DMS153 treated with DMSO at 0.1 percent for 48 hours (cell line): ENCODE data around the gene SLC2A13.

Experiments
- DNase-seq: peaks from one replicate; lab custom pipeline; 2025; ENCODE audit not compliant: unreplicated experiment; lab: John Stamatoyannopoulos, UW

Gene SLC2A13

GRCh38 chr12:40001406-40001805, 104.5 kb downstream of the SLC2A13 start:
- no peak for DNase-seq

- no peak for DNase-seq
These were observed 105.0 kb downstream of the SLC2A13 start for GRCh38 chr12:40000884-40001283.

- no peak for DNase-seq
These were observed 112.6 kb downstream of the SLC2A13 start for GRCh38 chr12:39993268-39993667.

GRCh38 chr12:39990122-39991101, 115.5 kb downstream of the SLC2A13 start:
- DNase-seq: no peak

- no peak for DNase-seq
These were observed 116.4 kb downstream of the SLC2A13 start for GRCh38 chr12:39989501-39989900.

- no peak for DNase-seq
These were observed 117.3 kb downstream of the SLC2A13 start for GRCh38 chr12:39988574-39988973.

GRCh38 chr12:39986674-39987073, 119.2 kb downstream of the SLC2A13 start:
- no peak for DNase-seq

- DNase-seq: no peak
These were observed 121.2 kb downstream of the SLC2A13 start for GRCh38 chr12:39984670-39985069.

GRCh38 chr12:39975374-39975918, 130.4 kb downstream of the SLC2A13 start:
- DNase-seq: no peak

- no peak for DNase-seq
These were observed 133.8 kb downstream of the SLC2A13 start for GRCh38 chr12:39972119-39972518.

- no peak for DNase-seq
These were observed 134.5 kb downstream of the SLC2A13 start for GRCh38 chr12:39971348-39971747.

GRCh38 chr12:39966721-39967120, 139.2 kb downstream of the SLC2A13 start:
- DNase-seq: no peak

- no peak for DNase-seq
These were observed 139.6 kb downstream of the SLC2A13 start for GRCh38 chr12:39966256-39966655.

GRCh38 chr12:39959467-39959866, 146.4 kb downstream of the SLC2A13 start:
- DNase-seq: no peak

GRCh38 chr12:39959031-39959430, 146.8 kb downstream of the SLC2A13 start:
- DNase-seq: no peak

GRCh38 chr12:39958377-39958776, 147.5 kb downstream of the SLC2A13 start:
- DNase-seq: no peak

- DNase-seq: no peak
These were observed 149.2 kb downstream of the SLC2A13 start for GRCh38 chr12:39956725-39957124.

GRCh38 chr12:39946361-39947280, 159.3 kb downstream of the SLC2A13 start:
- DNase-seq: no peak

GRCh38 chr12:39937119-39937518, 168.8 kb downstream of the SLC2A13 start:
- DNase-seq: no peak

GRCh38 chr12:39935839-39936238, 170.0 kb downstream of the SLC2A13 start:
- no peak for DNase-seq

- no peak for DNase-seq
These were observed 170.6 kb downstream of the SLC2A13 start for GRCh38 chr12:39935275-39935674.
